SK-N-SH treated with all-trans-retinoic acid at 6 μM for 48 hours (cell line): ENCODE results near the gene CNNM3.

Experiments used
- ATAC-seq: fragments of 200-7000 bp; cut with Tn5 transposase; 3 replicates; pipeline ENCODE4 v1.9.1; 2020; ENCODE audit warnings: mild to moderate bottlenecking, moderate library complexity
- ARNTL ChIP-seq: fragments of 450-650 bp; formaldehyde crosslinking; IDR thresholded peaks from 2 replicates; pipeline ENCODE4 v1.5.0; 2020; ENCODE audit warnings: low read depth, mild to moderate bottlenecking, moderate library complexity, borderline replicate concordance
- BACH2 ChIP-seq: fragments of 250-450 bp; sonication (Bioruptor Pico); IDR thresholded peaks from 2 replicates; pipeline ENCODE4 v1.9.0; 2021; ENCODE audit warnings: mild to moderate bottlenecking, borderline replicate concordance
- CREB5 ChIP-seq: fragments of 250-450 bp; sonication (Bioruptor Pico); IDR thresholded peaks from 2 replicates; pipeline ENCODE4 v1.5.1; 2020; ENCODE audit warnings: low read depth, mild to moderate bottlenecking, moderate library complexity
- CSDC2 ChIP-seq: fragments of 250-450 bp; sonication (Bioruptor Pico); IDR thresholded peaks from 2 replicates; pipeline ENCODE4 v1.5.0; 2020; ENCODE audit warnings: mild to moderate bottlenecking, moderate library complexity
- ESRRG ChIP-seq: fragments of 250-450 bp; sonication (Bioruptor Pico); IDR thresholded peaks from 2 replicates; pipeline ENCODE4 v1.6.1; 2021; ENCODE audit warnings: mild to moderate bottlenecking
- GLIS3 ChIP-seq: fragments of 250-450 bp; sonication (Bioruptor Pico); IDR thresholded peaks from 2 replicates; pipeline ENCODE4 v1.5.0; 2020; ENCODE audit warnings: mild to moderate bottlenecking, moderate library complexity
- PPARA ChIP-seq: fragments of 250-450 bp; sonication (Bioruptor Pico); IDR thresholded peaks from 2 replicates; pipeline ENCODE4 v1.5.0; 2020; ENCODE audit warnings: mild to moderate bottlenecking, borderline replicate concordance
- RARB ChIP-seq: fragments of 250-450 bp; sonication (Bioruptor Pico); IDR thresholded peaks from 2 replicates; pipeline ENCODE4 v1.8.0; 2021; ENCODE audit warnings: mild to moderate bottlenecking, moderate library complexity
- SNAI2 ChIP-seq: fragments of 250-450 bp; sonication (Bioruptor Pico); IDR thresholded peaks from 2 replicates; pipeline ENCODE4 v1.5.0; 2020; ENCODE audit warnings: mild to moderate bottlenecking, moderate library complexity
- TOX ChIP-seq: fragments of 250-450 bp; sonication (Bioruptor Pico); IDR thresholded peaks from 2 replicates; pipeline ENCODE4 v1.8.0; 2021; ENCODE audit warnings: mild to moderate bottlenecking, moderate library complexity, borderline replicate concordance
- ZFP3 ChIP-seq: fragments of 250-450 bp; sonication (Bioruptor Pico); IDR thresholded peaks from 2 replicates; pipeline ENCODE4 v1.5.0; 2020; ENCODE audit warnings: mild to moderate bottlenecking, moderate library complexity
- ZFP30 ChIP-seq: fragments of 450-650 bp; formaldehyde crosslinking; IDR thresholded peaks from 2 replicates; pipeline ENCODE4 v1.5.0; 2022; ENCODE audit warnings: mild to moderate bottlenecking, moderate library complexity
- ZNF565 ChIP-seq: fragments of 450-650 bp; formaldehyde crosslinking; conservative IDR thresholded peaks from 2 replicates; pipeline ENCODE4 v1.5.0; 2020; ENCODE audit warnings: low read depth, mild to moderate bottlenecking, moderate library complexity
- ZNF70 ChIP-seq: fragments of 450-650 bp; formaldehyde crosslinking; IDR thresholded peaks from 2 replicates; pipeline ENCODE4 v1.5.0; 2020; ENCODE audit warnings: mild to moderate bottlenecking, moderate library complexity
- ZNF8 ChIP-seq: fragments of 450-650 bp; formaldehyde crosslinking; IDR thresholded peaks from 2 replicates; pipeline ENCODE4 v1.5.0; 2020; ENCODE audit warnings: mild to moderate bottlenecking, moderate library complexity
- TF ChIP-seq, protein P1 (sequence below): fragments of 250-450 bp; sonication (Bioruptor Pico); IDR thresholded peaks from 2 replicates; pipeline ENCODE4 v1.5.1; 2021; ENCODE audit warnings: mild to moderate bottlenecking, moderate library complexity
- TF ChIP-seq, protein P2 (sequence below): fragments of 250-450 bp; sonication (Bioruptor Pico); IDR thresholded peaks from 2 replicates; pipeline ENCODE4 v1.5.0; 2020; ENCODE audit warnings: mild to moderate bottlenecking, moderate library complexity

Gene CNNM3

DNA sequence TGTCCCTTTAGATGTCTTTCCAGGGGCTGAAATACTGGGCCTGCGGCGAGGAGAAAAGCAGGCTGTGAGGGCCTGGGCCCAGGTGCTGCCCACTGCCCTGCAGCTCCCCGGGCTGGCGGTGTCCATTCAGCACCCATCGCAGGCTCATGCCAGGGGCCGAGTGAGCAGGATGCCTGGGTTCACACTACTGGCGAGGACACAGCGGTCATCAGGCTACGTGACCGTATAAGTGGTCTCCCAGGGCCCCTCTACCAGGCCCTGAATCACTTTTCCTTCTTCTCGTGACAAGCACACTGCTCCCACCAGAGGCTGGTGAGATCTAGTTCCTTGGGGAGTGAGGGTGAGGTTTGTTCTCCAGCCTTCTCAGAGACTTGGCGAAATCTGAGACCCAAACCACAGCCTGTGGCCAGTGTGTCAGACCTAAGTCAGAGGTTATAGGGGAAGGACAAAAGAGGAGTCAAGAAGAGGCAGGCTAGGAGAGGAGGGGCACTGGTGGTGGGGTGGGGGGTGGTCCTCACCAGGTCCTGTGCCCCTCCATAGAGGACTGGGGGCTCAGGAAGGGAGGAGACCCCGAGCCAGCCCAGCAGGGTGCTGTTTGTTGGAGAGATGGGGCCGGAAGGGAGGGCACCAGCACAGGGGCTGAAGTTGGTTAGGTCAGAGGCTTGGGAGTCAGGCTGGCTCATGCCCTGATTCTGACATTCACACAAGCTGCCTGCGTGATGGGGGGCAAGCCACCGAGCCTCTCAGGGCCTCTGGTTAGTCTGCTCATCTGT, 60.4 kb downstream of the CNNM3 start (continued):
- TF ChIP-seq, protein P1, sequence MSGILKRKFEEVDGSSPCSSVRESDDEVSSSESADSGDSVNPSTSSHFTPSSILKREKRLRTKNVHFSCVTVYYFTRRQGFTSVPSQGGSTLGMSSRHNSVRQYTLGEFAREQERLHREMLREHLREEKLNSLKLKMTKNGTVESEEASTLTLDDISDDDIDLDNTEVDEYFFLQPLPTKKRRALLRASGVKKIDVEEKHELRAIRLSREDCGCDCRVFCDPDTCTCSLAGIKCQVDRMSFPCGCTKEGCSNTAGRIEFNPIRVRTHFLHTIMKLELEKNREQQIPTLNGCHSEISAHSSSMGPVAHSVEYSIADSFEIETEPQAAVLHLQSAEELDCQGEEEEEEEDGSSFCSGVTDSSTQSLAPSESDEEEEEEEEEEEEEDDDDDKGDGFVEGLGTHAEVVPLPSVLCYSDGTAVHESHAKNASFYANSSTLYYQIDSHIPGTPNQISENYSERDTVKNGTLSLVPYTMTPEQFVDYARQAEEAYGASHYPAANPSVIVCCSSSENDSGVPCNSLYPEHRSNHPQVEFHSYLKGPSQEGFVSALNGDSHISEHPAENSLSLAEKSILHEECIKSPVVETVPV: no peak

- TF ChIP-seq ZFP3 (CRISPR knock-in tag): no peak
- no peak for TF ChIP-seq PPARA (CRISPR knock-in tag)
- TF ChIP-seq, protein P1: no peak
- no peak for TF ChIP-seq ARNTL (CRISPR knock-in tag)
- no peak for TF ChIP-seq TOX (CRISPR knock-in tag)
- TF ChIP-seq, protein P2, sequence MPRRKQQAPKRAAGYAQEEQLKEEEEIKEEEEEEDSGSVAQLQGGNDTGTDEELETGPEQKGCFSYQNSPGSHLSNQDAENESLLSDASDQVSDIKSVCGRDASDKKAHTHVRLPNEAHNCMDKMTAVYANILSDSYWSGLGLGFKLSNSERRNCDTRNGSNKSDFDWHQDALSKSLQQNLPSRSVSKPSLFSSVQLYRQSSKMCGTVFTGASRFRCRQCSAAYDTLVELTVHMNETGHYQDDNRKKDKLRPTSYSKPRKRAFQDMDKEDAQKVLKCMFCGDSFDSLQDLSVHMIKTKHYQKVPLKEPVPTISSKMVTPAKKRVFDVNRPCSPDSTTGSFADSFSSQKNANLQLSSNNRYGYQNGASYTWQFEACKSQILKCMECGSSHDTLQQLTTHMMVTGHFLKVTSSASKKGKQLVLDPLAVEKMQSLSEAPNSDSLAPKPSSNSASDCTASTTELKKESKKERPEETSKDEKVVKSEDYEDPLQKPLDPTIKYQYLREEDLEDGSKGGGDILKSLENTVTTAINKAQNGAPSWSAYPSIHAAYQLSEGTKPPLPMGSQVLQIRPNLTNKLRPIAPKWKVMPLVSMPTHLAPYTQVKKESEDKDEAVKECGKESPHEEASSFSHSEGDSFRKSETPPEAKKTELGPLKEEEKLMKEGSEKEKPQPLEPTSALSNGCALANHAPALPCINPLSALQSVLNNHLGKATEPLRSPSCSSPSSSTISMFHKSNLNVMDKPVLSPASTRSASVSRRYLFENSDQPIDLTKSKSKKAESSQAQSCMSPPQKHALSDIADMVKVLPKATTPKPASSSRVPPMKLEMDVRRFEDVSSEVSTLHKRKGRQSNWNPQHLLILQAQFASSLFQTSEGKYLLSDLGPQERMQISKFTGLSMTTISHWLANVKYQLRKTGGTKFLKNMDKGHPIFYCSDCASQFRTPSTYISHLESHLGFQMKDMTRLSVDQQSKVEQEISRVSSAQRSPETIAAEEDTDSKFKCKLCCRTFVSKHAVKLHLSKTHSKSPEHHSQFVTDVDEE (CRISPR knock-in tag): no peak
- no peak for TF ChIP-seq ZFP30 (CRISPR knock-in tag)
- TF ChIP-seq SNAI2 (CRISPR knock-in tag): no peak
- TF ChIP-seq, all 23 proteins: peak for 0
- no peak for ATAC-seq
Observed at GRCh38 chr2:96877042-96877451, 61.0 kb downstream of the CNNM3 start.

DNA sequence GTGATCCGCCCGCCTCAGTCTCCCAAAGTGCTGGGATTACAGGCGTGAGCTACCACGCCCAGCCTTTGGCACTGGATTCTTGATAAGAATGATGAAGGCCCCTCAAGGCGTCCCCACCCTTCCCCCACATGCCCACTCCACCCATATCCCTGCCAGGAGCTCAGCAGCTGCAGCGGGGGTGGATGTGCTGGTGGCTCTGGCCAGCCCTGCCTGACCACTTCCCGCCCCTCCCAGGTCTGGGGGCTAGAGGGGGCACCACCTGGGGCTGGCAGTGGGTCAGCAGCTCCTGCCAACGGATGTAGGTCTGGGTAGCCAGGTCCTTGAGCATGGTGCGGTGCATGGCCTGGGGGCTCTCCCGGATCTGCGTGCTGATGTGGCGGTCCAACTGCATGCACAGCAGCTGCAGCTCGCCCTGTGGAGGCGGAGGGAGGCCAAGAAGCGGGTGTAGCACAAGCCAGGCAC, 61.6 kb downstream of the CNNM3 start:
- no peak for ATAC-seq
- no peak for TF ChIP-seq ESRRG (CRISPR knock-in tag)
- TF ChIP-seq, protein P2 (CRISPR knock-in tag): no peak
- TF ChIP-seq RARB (CRISPR knock-in tag): no peak
- TF ChIP-seq CSDC2 (CRISPR knock-in tag): no peak
- no peak for TF ChIP-seq ARNTL (CRISPR knock-in tag)
- no peak for TF ChIP-seq ZNF8 (CRISPR knock-in tag)
- TF ChIP-seq ZFP30 (CRISPR knock-in tag): no peak

GRCh38 chr2:96878171-96878570, 62.1 kb downstream of the CNNM3 start:
- no peak for ATAC-seq
- no peak for TF ChIP-seq BACH2 (CRISPR knock-in tag)
- no peak for TF ChIP-seq ZNF565 (CRISPR knock-in tag)
- no peak for TF ChIP-seq SNAI2 (CRISPR knock-in tag)
- no peak for TF ChIP-seq GLIS3 (CRISPR knock-in tag)
- TF ChIP-seq ZNF8 (CRISPR knock-in tag): no peak
- no peak for TF ChIP-seq ZFP3 (CRISPR knock-in tag)
- no peak for TF ChIP-seq ZNF70
- TF ChIP-seq CREB5 (CRISPR knock-in tag): no peak
- no peak for TF ChIP-seq TOX (CRISPR knock-in tag)
